ENCODE results near the gene CCT3. TPM values are rescaled to one million over a fixed set of nuclear protein-coding genes. Genes with fewer than 3 reads are reported as not detected.
A peak's percentile ranks its signal among the peaks of the same experiment; 100 is the strongest.

CCT3 gene
- total RNA-seq, 2 donors from 2014 or later = 104 to 106 TPM

DNA sequence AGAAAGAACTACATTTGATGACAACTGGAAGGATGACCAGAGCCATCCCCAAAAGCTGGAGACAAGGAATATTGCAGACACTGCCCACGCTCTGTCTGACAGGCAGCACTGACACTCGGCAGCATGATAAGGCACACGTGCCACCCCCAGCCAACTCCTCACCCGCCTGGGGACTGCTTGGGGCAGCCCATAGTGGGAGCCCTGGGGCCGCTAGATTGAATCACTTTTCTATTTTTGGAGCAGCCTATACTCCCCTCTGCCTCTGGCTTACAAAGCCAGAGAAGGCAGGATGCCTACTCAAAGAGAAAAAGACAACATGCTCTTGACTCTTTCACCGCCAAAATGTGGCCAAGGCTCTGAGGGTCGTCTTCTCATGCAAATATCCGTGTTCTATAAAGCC, 56.8 kb downstream of the CCT3 start:
- Histone ChIP-seq H3K36me3 (peaks cover 18% of the 10 kb centered on the region), H3K9me3 (no peaks in the 10 kb centered on the region), H3K4me3 (peak overlapping the region; percentile 83), H3K27ac (no peak overlapping the region), H3K27me3 (replicated peaks; ENCODE audit: insufficient read depth) (no peaks in the 10 kb centered on the region), H3K4me1 (ENCODE audit: control insufficient read depth in 1 of 2, low read depth in 2 of 2) (peaks cover 19 to 28% of the 10 kb centered on the region in 2 donors)
- ATAC-seq (ENCODE audit: insufficient number of reproducible peaks, low FRiP score, low read depth) (no peak), DNase-seq (ENCODE audit: low spot score) (no peak)
- TF ChIP-seq, protein P1, sequence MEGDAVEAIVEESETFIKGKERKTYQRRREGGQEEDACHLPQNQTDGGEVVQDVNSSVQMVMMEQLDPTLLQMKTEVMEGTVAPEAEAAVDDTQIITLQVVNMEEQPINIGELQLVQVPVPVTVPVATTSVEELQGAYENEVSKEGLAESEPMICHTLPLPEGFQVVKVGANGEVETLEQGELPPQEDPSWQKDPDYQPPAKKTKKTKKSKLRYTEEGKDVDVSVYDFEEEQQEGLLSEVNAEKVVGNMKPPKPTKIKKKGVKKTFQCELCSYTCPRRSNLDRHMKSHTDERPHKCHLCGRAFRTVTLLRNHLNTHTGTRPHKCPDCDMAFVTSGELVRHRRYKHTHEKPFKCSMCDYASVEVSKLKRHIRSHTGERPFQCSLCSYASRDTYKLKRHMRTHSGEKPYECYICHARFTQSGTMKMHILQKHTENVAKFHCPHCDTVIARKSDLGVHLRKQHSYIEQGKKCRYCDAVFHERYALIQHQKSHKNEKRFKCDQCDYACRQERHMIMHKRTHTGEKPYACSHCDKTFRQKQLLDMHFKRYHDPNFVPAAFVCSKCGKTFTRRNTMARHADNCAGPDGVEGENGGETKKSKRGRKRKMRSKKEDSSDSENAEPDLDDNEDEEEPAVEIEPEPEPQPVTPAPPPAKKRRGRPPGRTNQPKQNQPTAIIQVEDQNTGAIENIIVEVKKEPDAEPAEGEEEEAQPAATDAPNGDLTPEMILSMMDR (IDR thresholded peaks at IDR 0.05) = no peak

- no peak overlapping the region for H3K4me3 ChIP-seq
- no peak for DNase-seq (ENCODE audit: low spot score)
- H3K27me3 ChIP-seq (replicated peaks; ENCODE audit: insufficient read depth) = no peaks in the 10 kb centered on the region
- TF ChIP-seq, protein P1 (IDR thresholded peaks at IDR 0.05) = no peak
- no peak overlapping the region for H3K27ac ChIP-seq
- no peak for ATAC-seq (ENCODE audit: insufficient number of reproducible peaks, low FRiP score, low read depth)
- H3K36me3 ChIP-seq = peaks cover 31% of the 10 kb centered on the region
- H3K4me1 ChIP-seq (ENCODE audit: control insufficient read depth in 1 of 2, low read depth in 2 of 2) = peaks cover 19 to 28% of the 10 kb centered on the region in 2 donors
- H3K9me3 ChIP-seq = no peaks in the 10 kb centered on the region
Measured at GRCh38 chr1:156279837-156280236, 58.3 kb downstream of the CCT3 start.

- H3K36me3 ChIP-seq = peaks cover 59% of the 10 kb centered on the region
- no peak for DNase-seq (ENCODE audit: low spot score)
- TF ChIP-seq, protein P1 (IDR thresholded peaks at IDR 0.05) = no peak
- no peaks in the 10 kb centered on the region for H3K9me3 ChIP-seq
- peaks cover 10 to 19% of the 10 kb centered on the region in 2 donors for H3K4me1 ChIP-seq (ENCODE audit: control insufficient read depth in 1 of 2, low read depth in 2 of 2)
- no peak overlapping the region for H3K27ac ChIP-seq
- H3K27me3 ChIP-seq (replicated peaks; ENCODE audit: insufficient read depth) = no peaks in the 10 kb centered on the region
- ATAC-seq (ENCODE audit: insufficient number of reproducible peaks, low FRiP score, low read depth) = no peak
- no peak overlapping the region for H3K4me3 ChIP-seq
Measured at GRCh38 chr1:156276966-156277381, 61.1 kb downstream of the CCT3 start.

DNA sequence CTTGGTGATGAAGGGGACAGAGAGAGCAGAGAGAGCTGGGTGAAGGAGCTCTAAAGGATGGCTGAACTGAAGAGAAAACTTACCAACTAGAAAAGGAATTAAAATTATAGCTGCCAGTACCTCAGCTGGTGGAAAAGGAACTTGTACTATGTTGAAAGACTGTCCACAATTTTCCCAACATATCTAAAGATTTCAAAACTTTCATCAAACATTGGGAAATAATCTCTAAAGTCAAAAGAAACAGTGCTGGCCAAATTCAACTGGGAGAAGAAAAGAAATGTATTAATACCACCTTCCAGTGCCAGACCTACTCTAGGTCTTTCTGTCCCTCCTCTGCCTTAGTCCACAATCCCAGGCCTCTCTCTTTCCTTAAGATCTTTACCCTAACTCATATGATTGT, 61.6 kb downstream of the CCT3 start:
- Histone ChIP-seq H3K9me3 (no peaks in the 10 kb centered on the region), H3K36me3 (peaks cover 62% of the 10 kb centered on the region), H3K27me3 (replicated peaks; ENCODE audit: insufficient read depth) (no peaks in the 10 kb centered on the region), H3K27ac (no peak overlapping the region), H3K4me3 (no peak overlapping the region), H3K4me1 (ENCODE audit: control insufficient read depth in 1 of 2, low read depth in 2 of 2) (peaks cover 6 to 14% of the 10 kb centered on the region in 2 donors)
- DNase-seq (ENCODE audit: low spot score) (no peak), ATAC-seq (ENCODE audit: insufficient number of reproducible peaks, low FRiP score, low read depth) (no peak)
- TF ChIP-seq, protein P1 (IDR thresholded peaks at IDR 0.05) = no peak

DNA sequence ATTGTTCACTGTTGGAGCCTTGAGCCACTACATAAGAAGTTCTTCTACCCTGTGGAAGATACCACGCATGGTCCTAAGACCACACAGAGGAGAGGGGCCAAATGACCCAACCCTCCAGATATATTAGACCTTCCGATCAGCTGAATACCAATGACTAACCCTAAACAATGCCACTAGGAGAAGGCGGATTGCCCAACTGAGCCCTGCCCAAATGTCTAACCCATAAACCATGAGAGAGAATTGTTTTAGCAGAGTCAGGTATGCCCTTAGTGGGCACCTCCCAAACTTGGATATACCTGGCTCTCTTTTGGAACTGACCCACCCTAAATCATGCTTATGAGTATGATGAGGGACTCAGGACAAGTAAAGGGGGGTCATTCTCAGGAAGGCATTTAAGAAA, 67.8 kb downstream of the CCT3 start:
- no peak overlapping the region for H3K27ac ChIP-seq
- no peaks in the 10 kb centered on the region for H3K4me1 ChIP-seq (ENCODE audit: control insufficient read depth in 1 of 2, low read depth in 2 of 2)
- peaks cover 81% of the 10 kb centered on the region for H3K36me3 ChIP-seq
- H3K4me3 ChIP-seq = no peak overlapping the region
- H3K9me3 ChIP-seq = no peaks in the 10 kb centered on the region
- DNase-seq (ENCODE audit: low spot score) = no peak
- TF ChIP-seq, protein P1 (IDR thresholded peaks at IDR 0.05) = no peak
- H3K27me3 ChIP-seq (replicated peaks; ENCODE audit: insufficient read depth) = no peaks in the 10 kb centered on the region
- ATAC-seq (ENCODE audit: insufficient number of reproducible peaks, low FRiP score, low read depth) = no peak
